GM19467 (cell line): ENCODE data around the gene PLK4.
"Not testable (repeated sequence)": the region's sequence is repeated elsewhere in the genome, so short reads cannot be mapped to it uniquely, and the experiment has no call there.

Experiments
- ATAC-seq: cut with Tn5 transposase; IDR thresholded peaks from one replicate; pipeline ENCODE4 v1.9.1; 2021; ENCODE audit warnings: mild to moderate bottlenecking, moderate library complexity; ENCODE audit not compliant: unreplicated experiment

PLK4 gene

GRCh38 chr4:127899682-127900081 lies 19.0 kb downstream of the PLK4 start:
- not testable (repeated sequence) for ATAC-seq

DNA sequence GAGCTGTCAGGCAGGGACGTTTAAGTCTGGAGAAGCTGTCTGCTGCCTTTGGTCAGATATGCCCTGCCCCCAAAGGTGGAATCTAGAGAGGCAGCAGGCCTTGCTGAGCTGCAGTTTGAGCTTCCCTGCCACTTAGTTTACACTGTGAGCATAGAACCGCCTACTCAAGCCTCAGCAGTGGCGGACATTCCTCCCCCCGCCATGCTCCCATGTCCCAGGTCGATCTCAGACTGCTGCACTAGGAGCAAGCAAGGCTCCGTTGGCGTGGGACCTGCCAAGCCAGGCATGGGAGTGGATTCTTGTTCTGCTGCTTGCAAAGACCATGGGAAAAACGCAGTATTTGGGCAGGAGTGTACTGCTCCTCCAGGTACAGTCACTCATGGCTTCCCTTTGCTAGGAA lies 24.3 kb downstream of the PLK4 start:
- ATAC-seq: no peak

DNA sequence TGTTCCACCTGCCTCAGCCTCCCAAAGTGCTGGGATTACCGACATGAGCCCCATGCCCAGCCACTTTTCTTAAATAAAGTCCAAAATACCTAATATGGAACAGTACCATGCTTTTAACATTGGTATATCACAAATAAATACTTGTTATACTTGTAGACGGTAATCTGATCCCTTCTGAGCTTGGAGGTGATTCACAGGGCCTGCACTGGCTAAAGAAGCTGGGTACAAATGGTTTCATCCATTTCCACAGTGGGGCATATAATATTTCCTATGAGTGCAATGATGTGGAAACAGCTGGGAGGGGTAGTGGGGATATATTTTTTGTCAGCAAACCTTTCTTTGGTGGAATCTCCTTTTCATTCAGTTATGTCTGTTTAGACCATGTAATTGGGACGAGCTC lies 35.8 kb downstream of the PLK4 start:
- no peak for ATAC-seq

- no peak for ATAC-seq
Measured at GRCh38 chr4:127917151-127917550, 36.5 kb downstream of the PLK4 start.

GRCh38 chr4:127920521-127920920 lies 39.8 kb downstream of the PLK4 start:
- ATAC-seq: no peak

DNA sequence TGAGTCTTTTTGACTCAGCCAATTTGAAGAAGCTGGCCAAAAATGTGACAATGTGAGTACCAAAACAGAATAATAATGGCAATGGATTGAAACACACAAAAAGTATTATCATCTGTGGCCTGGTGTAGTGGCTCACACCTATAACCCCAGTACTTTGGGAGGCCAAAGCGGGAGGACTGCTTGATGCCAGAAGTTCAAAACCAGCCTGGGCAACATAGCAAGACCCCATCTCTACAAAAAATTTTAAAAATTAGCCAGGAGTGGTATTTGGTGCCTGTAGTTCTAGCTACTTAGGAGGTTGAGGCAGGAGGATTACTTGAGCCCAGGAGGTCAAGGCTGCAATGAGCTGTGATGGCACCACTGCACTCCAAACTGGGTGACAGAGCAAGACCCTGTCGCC lies 41.5 kb downstream of the PLK4 start:
- no peak for ATAC-seq

DNA sequence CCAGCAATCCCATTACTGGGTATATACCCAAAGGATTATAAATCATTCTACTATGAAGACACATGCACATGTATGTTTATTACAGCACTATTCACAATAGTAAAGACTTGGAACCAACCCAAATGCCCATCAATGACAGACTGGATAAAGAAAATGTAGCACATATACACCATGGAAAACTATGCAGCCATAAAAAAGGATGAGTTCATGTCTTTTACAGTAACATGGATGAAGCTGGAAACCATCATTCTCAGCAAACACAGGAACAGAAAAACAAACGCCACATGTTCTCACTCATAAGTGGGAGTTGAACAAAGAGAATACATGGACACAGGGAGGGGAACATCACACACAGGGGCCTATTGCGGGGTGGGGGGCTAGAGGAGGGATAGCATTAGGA lies 45.0 kb downstream of the PLK4 start:
- not testable (repeated sequence) for ATAC-seq

DNA sequence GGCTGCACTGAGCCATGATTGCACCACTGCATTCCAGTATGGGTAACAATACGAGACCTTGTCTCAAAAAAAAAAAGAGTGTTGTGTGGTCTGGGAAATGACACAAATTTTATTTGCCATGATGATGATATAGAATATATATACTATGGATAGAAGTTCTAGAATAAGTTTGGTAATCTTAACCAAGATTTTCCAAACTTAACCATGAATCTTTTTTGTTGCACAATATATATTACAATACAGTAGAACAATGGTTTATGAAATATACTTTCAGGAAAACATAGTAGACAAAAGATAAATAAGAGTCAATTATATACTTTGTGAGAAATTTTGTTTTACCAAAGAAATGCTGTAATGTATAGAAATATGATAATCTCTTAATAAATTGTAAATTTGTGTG lies 49.5 kb downstream of the PLK4 start:
- no peak for ATAC-seq

DNA sequence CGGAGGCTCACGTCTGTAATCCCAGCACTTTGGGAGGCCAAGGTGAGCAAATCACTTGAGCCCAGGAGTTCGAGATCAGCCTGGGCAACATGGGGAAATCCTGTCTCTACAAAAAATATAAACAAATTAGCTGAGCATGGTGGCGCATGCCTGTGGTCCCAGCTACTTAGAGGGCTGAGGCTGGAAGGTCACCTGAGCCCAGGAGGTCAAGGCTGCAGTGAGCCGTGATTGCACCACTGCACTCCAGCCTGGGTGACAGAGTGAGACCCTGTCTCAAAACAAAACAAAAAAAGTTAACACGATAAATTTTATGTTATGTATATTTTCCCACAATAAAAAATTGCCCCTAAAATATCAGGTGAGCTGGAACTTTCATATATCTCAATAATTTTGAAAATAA lies 51.1 kb downstream of the PLK4 start:
- ATAC-seq: not testable (repeated sequence)

- ATAC-seq: no peak
Measured at GRCh38 chr4:127936974-127937373, 56.3 kb downstream of the PLK4 start.
